OCI-M2 (cell line): ENCODE measurements around the gene DIPK1B.
"Not testable (repeated sequence)": the region's sequence is repeated elsewhere in the genome, so short reads cannot be mapped to it uniquely, and the experiment has no call there.

Experiments used
- DNase-seq: peaks from one replicate; lab custom pipeline; 2025; ENCODE audit not compliant: unreplicated experiment; lab: John Stamatoyannopoulos, UW

Gene DIPK1B

DNA sequence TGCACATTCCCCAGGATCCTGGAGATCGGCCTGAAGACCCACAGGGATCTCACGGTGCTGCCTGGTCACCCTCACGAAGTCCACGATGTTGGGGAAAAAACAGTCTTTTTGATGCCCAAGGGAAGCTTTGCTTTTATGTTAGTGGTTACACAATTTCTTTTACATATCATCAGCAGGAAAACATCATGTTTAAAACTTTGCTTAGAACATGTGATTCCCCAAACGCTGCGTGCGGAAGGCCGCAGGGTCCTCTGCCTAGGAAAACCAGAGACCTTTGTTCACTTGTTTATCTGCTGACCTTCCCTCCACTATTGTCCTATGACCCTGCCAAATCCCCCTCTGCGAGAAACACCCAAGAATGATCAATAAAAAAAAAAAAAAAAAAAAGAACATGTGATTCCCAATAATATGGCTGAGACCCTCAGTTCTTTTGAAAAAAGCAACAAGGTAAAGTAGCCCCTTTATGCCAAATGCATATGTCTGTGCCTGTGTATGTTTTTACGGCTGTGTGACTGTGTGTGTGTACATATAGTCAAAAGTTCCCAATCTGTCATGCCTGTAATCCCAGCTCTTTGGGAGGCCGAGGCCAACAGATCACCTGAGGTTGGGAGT, 13.6 kb upstream of the DIPK1B start:
- DNase-seq, result no peak

DNA sequence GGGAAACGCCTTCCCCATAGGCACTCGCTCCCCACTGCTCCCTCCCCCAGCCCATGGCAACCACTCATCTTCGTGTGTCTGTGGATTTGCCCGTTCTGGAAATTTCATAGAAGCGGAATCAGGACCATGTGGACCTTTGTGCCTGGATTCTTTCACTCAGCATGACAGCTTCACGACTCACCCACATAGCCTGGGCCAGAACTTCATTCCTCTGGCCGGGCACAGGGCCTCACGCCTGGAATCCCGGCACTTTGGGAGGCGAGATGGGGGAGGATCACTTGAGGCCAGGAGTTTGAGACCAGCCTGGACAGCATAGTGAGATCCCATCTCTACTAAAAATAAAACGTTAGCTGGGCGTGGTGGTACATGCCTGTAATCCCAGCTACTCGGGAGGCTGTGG, 12.1 kb upstream of the DIPK1B start:
- no peak for DNase-seq

GRCh38 chr9:136700959-136701667, 11.3 kb upstream of the DIPK1B start:
- no peak for DNase-seq

GRCh38 chr9:136701668-136702053, 10.7 kb upstream of the DIPK1B start:
- no peak for DNase-seq

DNA sequence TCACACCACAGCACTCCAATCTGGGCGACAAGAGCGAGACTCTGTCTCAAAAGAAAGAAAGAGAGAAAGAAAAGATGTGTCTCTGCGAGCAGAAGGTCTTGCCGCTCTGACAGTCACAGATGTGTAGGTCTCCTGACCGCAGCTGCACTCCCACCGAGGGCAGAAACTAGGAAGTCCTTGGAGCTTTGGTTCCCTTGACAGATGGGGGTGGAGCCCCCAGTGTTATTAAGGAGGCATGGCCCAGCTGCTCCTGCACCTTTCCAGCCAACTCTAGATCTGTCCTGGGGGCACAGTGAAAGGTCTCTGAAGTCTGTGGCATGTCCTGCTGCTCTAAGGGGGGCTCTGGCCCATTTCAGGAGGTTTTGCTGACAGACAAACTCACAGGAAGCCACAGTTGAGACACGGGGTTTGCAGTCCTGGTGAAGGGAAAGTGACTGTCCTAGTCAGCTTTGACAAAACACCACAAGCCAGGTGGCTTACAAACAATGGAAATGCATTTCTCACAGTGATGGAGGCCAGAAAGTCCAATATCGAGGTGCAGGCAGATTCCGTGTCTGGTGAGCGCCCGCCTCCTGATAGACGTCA, 9.0 kb upstream of the DIPK1B start:
- DNase-seq, result no peak

DNA sequence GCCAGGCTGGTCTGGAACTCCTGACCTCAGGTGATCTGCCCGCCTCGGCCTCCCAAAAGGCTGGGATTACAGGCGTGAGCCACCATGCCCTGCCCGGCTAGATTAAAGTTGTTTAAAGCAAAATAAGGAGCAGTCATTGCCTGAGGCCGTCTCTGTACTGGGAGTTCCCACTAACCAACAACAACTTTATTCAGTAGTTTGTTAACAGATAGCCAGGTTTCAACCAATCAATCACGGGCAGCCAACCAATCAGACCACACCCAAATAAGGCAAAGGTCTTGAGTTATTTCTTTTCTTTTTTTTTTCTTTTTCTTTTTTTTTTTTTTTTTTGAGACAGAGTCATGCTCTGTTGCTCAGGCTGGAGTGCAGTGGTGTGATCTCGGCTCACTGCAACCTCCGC, 7.6 kb upstream of the DIPK1B start:
- DNase-seq, result not testable (repeated sequence)

DNA sequence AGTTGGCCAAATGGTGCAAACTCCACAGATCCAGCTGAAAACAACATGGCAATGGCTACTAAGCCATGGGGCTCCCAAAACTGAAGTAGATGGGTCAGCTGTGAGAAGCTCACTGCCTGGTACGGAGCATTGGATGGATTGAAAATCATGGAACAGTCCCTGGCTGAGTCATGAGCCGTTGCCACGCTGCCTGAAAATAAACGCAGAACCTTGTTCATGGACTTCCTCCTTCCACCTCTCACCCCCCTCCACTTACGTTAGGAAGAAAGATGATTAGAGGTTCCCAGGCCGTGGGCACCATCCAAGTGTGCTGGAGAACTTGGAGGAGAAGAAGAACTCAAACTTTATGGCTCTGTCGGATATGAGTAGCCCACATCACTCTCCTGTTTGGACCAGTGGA, 6.8 kb upstream of the DIPK1B start:
- no peak for DNase-seq

DNA sequence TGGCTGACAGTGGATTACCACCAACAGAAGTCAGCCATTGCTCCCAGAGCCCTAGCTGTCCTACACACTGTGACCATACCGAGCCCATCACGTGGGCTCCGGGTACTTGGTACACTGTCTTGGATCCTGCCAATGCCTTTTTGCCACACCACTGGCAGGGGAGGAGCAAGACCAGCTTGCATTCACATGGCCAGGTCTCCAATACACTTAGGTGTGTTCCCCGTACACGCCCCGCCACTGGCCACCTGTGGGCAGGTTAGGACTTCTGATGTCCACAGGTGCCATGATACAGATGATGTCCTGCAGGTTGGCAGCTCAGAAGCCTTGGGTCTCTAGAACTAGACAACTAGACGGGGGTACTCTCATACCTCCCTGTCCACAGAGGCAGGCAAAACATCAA, 5.4 kb upstream of the DIPK1B start:
- DNase-seq, result no peak

DNA sequence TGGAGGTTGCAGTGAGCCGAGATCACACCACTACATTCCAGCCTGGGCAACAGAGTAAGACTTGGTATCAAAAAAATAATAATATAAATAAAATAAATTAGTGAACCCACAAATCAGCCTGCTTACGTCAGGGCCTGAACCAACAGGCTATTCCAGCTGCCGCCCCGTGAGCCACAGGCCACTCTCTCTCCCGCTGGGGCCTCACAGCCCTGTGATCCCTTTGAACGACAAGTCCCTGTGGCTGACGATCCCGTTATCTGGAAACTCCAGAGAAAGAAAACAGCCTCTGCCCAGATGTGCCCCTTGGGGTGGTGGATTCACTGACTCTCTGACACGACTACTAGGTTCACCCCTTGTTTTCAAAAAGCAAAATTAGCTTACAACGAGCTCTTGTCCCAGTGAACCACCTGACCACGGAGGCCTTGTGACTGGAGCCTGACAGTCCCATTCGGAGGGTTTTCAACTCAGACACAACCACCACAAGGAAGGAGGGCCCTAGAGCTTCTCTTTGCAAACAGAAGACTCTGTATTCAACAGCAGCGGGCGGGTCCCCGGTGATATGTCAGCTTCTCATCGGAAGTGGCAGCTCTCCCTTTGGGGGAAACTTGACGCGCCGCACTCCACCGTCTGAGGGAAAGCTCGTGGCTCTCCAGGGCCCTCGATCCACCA, 4.4 kb upstream of the DIPK1B start:
- no peak for DNase-seq

DNA sequence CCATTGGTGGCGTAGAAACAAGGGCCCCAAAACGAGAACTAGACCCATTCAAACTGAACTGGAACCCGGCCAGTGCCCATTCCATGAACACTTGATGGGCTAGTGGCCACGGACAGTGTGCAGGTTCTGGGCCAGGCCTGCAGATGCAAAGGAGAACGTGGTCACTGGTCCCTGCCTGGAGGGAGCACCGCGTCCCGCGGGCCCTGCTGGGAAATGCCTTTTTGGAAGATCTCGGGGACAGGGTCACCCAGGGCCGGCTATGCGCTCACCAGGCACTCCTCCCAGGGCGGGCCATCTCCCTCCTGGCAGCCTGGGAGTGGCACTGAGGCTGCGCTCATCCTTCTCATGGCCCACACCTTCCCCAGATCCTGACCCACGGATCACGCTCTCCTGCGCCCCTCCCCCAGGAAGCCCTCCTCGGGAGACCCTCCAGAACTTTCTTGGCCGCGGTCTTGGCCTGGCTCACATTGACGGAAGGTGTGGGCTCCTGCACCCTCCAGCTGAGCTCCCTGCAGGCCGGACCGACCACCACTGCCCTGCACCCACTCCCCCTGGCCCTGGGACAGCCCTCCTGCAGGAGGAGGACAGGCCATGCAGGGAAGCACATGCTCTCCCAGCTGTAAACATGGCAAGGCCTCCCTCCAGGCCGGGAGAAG, 2.8 kb upstream of the DIPK1B start:
- DNase-seq, result no peak

DNA sequence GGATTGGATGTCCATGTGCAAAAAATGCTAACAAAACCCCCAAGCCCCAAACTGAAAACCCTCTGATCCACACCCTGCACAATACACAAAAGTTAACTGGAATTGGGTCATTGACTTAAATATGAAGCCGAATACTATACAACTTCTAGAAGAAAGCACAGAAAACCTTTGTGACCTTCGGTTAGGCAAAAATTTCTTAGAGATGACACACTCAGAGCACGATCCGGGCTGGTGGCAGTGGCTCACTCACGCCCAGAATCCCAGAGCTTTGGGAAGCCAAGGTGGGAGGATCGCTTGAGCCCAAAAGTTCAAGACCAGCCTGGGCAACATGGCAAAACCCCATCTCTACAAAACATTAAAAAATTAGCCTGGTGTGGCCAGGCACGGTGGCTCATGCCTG, 1.8 kb upstream of the DIPK1B start:
- no peak for DNase-seq

GRCh38 chr9:136711219-136711648, 1.1 kb upstream of the DIPK1B start:
- DNase-seq, result not testable (repeated sequence)

DNA sequence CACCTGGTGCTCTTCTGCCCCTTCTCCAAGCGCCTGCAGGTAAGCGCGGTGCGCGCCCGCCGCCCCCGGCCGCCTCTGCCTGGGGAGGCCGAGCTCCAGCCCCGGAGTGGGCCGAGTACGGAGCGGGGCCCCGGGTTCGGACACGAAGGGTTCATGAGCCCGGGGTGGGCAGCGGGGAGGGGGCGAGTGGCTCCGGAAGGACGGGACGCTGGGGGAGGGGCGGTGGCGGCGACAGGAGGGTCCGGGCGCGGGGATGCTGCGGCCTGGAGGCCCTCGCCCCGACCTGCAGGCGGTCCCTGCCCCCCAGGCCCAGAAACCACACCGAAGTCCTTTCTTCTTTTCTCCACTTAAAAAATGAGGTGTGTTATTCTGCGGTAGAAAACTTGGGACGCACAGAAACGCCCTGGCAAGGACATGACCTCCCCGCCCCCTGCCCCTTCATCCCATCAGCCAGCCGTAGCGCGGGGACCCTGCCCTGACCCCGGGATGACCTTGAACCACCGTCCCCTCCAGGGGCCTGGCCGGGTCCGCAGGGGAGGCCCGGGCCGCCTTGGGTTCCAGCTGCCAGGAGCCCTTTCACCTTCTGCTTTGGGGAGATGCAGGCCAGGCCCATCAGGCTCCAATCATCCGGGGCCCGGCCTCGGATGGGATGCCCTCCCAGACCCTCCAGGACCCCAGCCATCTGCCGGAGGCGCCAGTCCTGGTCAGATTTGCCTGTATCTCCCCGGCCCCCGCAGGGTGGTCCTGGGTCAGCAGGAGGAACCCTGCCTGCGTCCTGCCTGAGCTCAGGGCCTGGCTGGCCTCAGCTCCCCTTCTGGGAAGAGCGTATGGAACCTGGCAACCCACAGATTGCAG, 545 bp downstream of the DIPK1B start:
- DNase-seq, result no peak

GRCh38 chr9:136713550-136713949, 1.2 kb downstream of the DIPK1B start:
- no peak for DNase-seq

GRCh38 chr9:136714096-136714892, 1.9 kb downstream of the DIPK1B start:
- DNase-seq, result no peak

GRCh38 chr9:136714893-136715274, 2.5 kb downstream of the DIPK1B start:
- DNase-seq, result no peak

GRCh38 chr9:136717399-136717798, 5.0 kb downstream of the DIPK1B start:
- no peak for DNase-seq

DNA sequence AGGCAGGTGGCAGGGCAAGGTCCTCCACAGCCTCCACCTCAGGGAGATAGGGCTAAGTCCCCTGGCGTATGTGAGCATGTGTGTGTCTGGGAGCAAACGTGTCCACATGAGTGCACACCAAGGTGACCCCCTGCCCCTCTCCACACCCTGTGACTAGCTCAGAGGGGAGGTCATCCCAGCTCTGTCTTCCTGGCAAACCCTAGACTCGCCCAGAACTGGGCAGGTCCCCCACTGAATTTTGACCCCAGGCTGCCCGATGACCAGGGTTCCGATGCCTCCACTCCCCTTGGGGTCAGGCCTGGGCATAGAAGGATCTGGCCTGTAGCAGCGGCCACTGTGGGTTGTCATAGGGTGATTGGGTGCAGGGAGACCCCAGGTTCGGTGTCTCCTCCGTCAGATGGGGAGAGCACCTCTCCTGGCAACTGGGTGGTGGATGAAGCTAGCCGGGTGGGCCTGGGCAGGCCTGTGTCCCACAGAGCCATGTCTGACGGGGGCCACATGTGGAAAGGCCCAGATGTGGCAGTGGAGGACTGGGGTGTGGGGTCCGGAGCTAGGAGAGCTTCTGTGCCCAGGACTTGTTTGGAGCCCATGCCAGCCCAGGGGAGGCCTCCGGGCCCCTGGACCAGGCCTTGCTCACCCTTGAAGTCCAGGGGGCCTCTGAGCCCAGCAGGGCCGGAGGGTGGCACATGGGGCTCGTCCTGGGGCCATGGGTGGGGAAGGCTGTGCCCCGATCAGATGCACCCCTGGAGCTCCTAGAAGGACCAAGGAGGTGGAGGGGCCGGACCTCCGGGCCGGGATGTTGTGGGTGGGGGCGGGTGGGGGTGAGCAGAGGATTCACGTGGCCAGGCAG, 6.2 kb downstream of the DIPK1B start:
- DNase-seq, result no peak
